H9 (cell line): ENCODE data around the gene TET2. TPM values are rescaled to one million over a fixed set of nuclear protein-coding genes. Genes with fewer than 3 reads are reported as not detected.

Source experiments
- DNase-seq: peaks from one replicate; pipeline ENCODE4 v3.0.0-alpha.2; 2017
- H2AFZ ChIP-seq: one replicate; pipeline ENCODE4 v1.6.1; 2013; ENCODE audit warnings: mild to moderate bottlenecking, low read length, control low read depth, moderate library complexity
- H2AK5ac ChIP-seq: 2 replicates; pipeline ENCODE4 v1.6.1; 2013; ENCODE audit warnings: low read length, control low read depth, mixed read lengths; ENCODE audit not compliant: insufficient read length
- H2BK120ac ChIP-seq: one replicate; pipeline ENCODE4 v1.6.1; 2013; ENCODE audit warnings: low read depth, mild to moderate bottlenecking, low read length, control low read depth, inconsistent platforms; ENCODE audit not compliant: poor library complexity, severe bottlenecking
- H2BK12ac ChIP-seq: 2 replicates; pipeline ENCODE4 v1.6.1; 2013; ENCODE audit warnings: low read length, control low read depth, mixed read lengths, low read depth; ENCODE audit not compliant: insufficient read length
- H2BK15ac ChIP-seq: 2 replicates; pipeline ENCODE4 v1.6.1; 2013; ENCODE audit warnings: low read depth, low read length, control low read depth
- H2BK20ac ChIP-seq: one replicate; pipeline ENCODE4 v1.6.1; 2013; ENCODE audit warnings: low read depth, mild to moderate bottlenecking, low read length, control low read depth, inconsistent platforms; ENCODE audit not compliant: poor library complexity, severe bottlenecking
- H2BK5ac ChIP-seq: 2 replicates; pipeline ENCODE4 v1.6.1; 2013; ENCODE audit warnings: low read length, control low read depth, mixed read lengths; ENCODE audit not compliant: insufficient read length
- H3K14ac ChIP-seq: 2 replicates; pipeline ENCODE4 v1.6.1; 2013; ENCODE audit warnings: low read length, control low read depth; ENCODE audit not compliant: insufficient read depth
- H3K18ac ChIP-seq: 2 replicates; pipeline ENCODE4 v1.6.1; 2013; ENCODE audit warnings: low read depth, mild to moderate bottlenecking, mixed read lengths, low read length, control low read depth; ENCODE audit not compliant: insufficient read length
- H3K23ac ChIP-seq: 2 replicates; pipeline ENCODE4 v1.6.1; 2013; ENCODE audit warnings: low read length, control low read depth, mixed read lengths, low read depth; ENCODE audit not compliant: insufficient read length
- H3K23me2 ChIP-seq: 2 replicates; pipeline ENCODE4 v1.6.1; 2013; ENCODE audit warnings: low read depth, mild to moderate bottlenecking, mixed read lengths, low read length, control low read depth; ENCODE audit not compliant: insufficient read length, poor library complexity, severe bottlenecking
- H3K27ac ChIP-seq: 2 replicates; pipeline ENCODE4 v1.5.1; 2013; ENCODE audit warnings: low read length, control low read depth, mixed read lengths, low read depth; ENCODE audit not compliant: insufficient read length
- H3K27me3 ChIP-seq: 2 replicates; pipeline ENCODE4 v1.6.1; 2013; ENCODE audit warnings: low read length, control low read depth, inconsistent platforms; ENCODE audit not compliant: insufficient read depth
- H3K4ac ChIP-seq: 2 replicates; pipeline ENCODE4 v1.6.1; 2013; ENCODE audit warnings: low read depth, mild to moderate bottlenecking, control low read depth, inconsistent platforms, low read length, moderate library complexity
- H3K4me1 ChIP-seq: 2 replicates; pipeline ENCODE4 v1.6.1; 2013; ENCODE audit warnings: low read length, control low read depth, inconsistent platforms; ENCODE audit not compliant: insufficient read depth
- H3K4me2 ChIP-seq: 2 replicates; pipeline ENCODE4 v1.6.1; 2013; ENCODE audit warnings: low read length, control low read depth, mixed read lengths; ENCODE audit not compliant: insufficient read length, insufficient read depth
- H3K56ac ChIP-seq: 2 replicates; pipeline ENCODE4 v1.6.1; 2013; ENCODE audit warnings: low read depth, mild to moderate bottlenecking, mixed read lengths, low read length, control low read depth; ENCODE audit not compliant: insufficient read length
- H3K79me1 ChIP-seq: 2 replicates; pipeline ENCODE4 v1.6.1; 2013; ENCODE audit warnings: low read depth, mild to moderate bottlenecking, moderate library complexity, low read length, control low read depth, inconsistent platforms; ENCODE audit not compliant: insufficient read depth, poor library complexity, severe bottlenecking
- H3K79me2 ChIP-seq: 2 replicates; pipeline ENCODE4 v1.6.1; 2013; ENCODE audit warnings: low read length, control low read depth, inconsistent platforms; ENCODE audit not compliant: insufficient read depth
- H3K9ac ChIP-seq: 2 replicates; pipeline ENCODE4 v1.6.1; 2013; ENCODE audit warnings: low read length, control low read depth, mixed read lengths; ENCODE audit not compliant: insufficient read length; ENCODE audit errors: extremely low read depth
- H3K9me3 ChIP-seq: one replicate; pipeline ENCODE4 v1.6.1; 2013; ENCODE audit warnings: low read depth, low read length, inconsistent platforms; ENCODE audit not compliant: control insufficient read depth
- H3T11ph ChIP-seq: one replicate; pipeline ENCODE4 v1.6.1; 2013; ENCODE audit warnings: mild to moderate bottlenecking, low read length, control low read depth, inconsistent platforms
- H4K20me1 ChIP-seq: one replicate; pipeline ENCODE4 v1.6.1; 2013; ENCODE audit not compliant: control insufficient read depth, insufficient read length, insufficient read depth
- H4K5ac ChIP-seq: 2 replicates; pipeline ENCODE4 v1.6.1; 2013; ENCODE audit warnings: low read depth, mild to moderate bottlenecking, mixed read lengths, low read length, control low read depth; ENCODE audit not compliant: insufficient read length
- H4K8ac ChIP-seq: replicated peaks from 2 replicates; pipeline ENCODE4 v1.6.1; 2013; ENCODE audit warnings: low read length, control low read depth, mixed read lengths, low read depth; ENCODE audit not compliant: insufficient read length
- H4K91ac ChIP-seq: 2 replicates; pipeline ENCODE4 v1.6.1; 2013; ENCODE audit warnings: low read depth, mild to moderate bottlenecking, moderate library complexity, mixed read lengths, low read length, control low read depth; ENCODE audit not compliant: insufficient read length
- H3K27ac Mint-ChIP-seq, 3 experiments: 2 replicates in 2 of 3; 3 replicates in 1 of 3; pipeline ENCODE4 v1.8.0; 2020 to 2021; ENCODE audit warnings: mixed read lengths in 3 of 3, mild to moderate bottlenecking in 1 of 3, moderate library complexity in 1 of 3
- H3K27me3 Mint-ChIP-seq: 2 replicates; pipeline ENCODE4 v1.8.0; 2021; ENCODE audit warnings: low read depth, mild to moderate bottlenecking, moderate library complexity, mixed read lengths
- H3K36me3 Mint-ChIP-seq, 3 experiments: 2 replicates in 2 of 3; 3 replicates in 1 of 3; pipeline ENCODE4 v1.8.0; 2020 to 2021; ENCODE audit warnings: low read depth in 3 of 3, mixed read lengths in 3 of 3; ENCODE audit not compliant: insufficient read depth in 1 of 3
- H3K4me1 Mint-ChIP-seq, 2 experiments: 2 replicates each; pipeline ENCODE4 v1.8.0; 2020; ENCODE audit warnings: mixed read lengths in 2 of 2
- H3K4me3 Mint-ChIP-seq, 2 experiments: 2 replicates in 1 of 2; 3 replicates in 1 of 2; pipeline ENCODE4 v1.8.0; 2020 to 2021; ENCODE audit warnings: mild to moderate bottlenecking in 2 of 2, mixed read lengths in 2 of 2, moderate library complexity in 1 of 2
- H3K9me3 Mint-ChIP-seq, 2 experiments: 2 replicates in 1 of 2; 3 replicates in 1 of 2; pipeline ENCODE4 v1.8.0; 2020; ENCODE audit warnings: mild to moderate bottlenecking in 2 of 2, mixed read lengths in 2 of 2, moderate library complexity in 1 of 2
- CTCF ChIP-seq: fragments of 200-600 bp; sonication (generic); conservative IDR thresholded peaks from 3 replicates; pipeline ENCODE4 v1.8.0; 2021; ENCODE audit warnings: antibody characterized with exemption, mild to moderate bottlenecking
- WGBS: extraction: QIAGEN DNeasy Blood & Tissue Kit; methylation state at CpG from one replicate; pipeline ENCODE4 v1.1.7; 2013; ENCODE audit warnings: missing lambda C conversion rate, low lambda C conversion rate, mixed read lengths; ENCODE audit not compliant: insufficient read length; ENCODE audit errors: extremely low coverage; 5-methylcytosine and 5-hydroxymethylcytosine counted together
- total RNA-seq: library from RNA; stranded (reverse); gene quantifications from 2 replicates; pipeline ENCODE4 v1.2.1, GENCODE V29; 2021

The TET2 gene
- total RNA-seq, 1 experiment from 2014 or later: 3.1 TPM

GRCh38 chr4:105305019-105305836 is 158.6 kb downstream of the TET2 start:
- no CpG with 5 or more reads among the region's 5 CpGs for WGBS
- Histone ChIP-seq H3K23ac (no peak overlapping the region), H3K4ac (no peak overlapping the region), H2BK12ac (no peak overlapping the region), H3K4me1 (no peaks in the 10 kb centered on the region), H2BK120ac (no peak overlapping the region), H3K14ac (no peak overlapping the region), H3T11ph (no peak overlapping the region), H3K79me1 (no peaks in the 10 kb centered on the region), H3K79me2 (no peaks in the 10 kb centered on the region), H3K27me3 (no peaks in the 10 kb centered on the region; the same call in 1 of the 2 replicates), H2BK15ac (no peak overlapping the region), H3K4me2 (no peak overlapping the region), H2AFZ (no peak overlapping the region), H3K9ac (no peak overlapping the region), H4K20me1 (no peaks in the 10 kb centered on the region), H4K5ac (no peak overlapping the region), H3K56ac (no peak overlapping the region), H3K23me2 (no peaks in the 10 kb centered on the region), H2BK20ac (no peak overlapping the region), H4K8ac (no peak overlapping the region), H2BK5ac (no peak overlapping the region), H4K91ac (no peak overlapping the region), H3K18ac (no peak overlapping the region), H3K27ac (no peak overlapping the region), H3K9me3 (no peaks in the 10 kb centered on the region), H2AK5ac (no peak overlapping the region)
- H3K27ac Mint-ChIP-seq: no peak overlapping the region
- peaks cover 25 to 29% of the 10 kb centered on the region in 2 experiments; a peak in 4 of 5 replicates for H3K9me3 Mint-ChIP-seq
- no peak for DNase-seq
- H3K27me3 Mint-ChIP-seq: no peaks in the 10 kb centered on the region; the same call in 1 of the 2 replicates
- peaks cover 2 to 4% (median 3%) of the 10 kb centered on the region in 3 experiments; a peak in 3 of 7 replicates for H3K36me3 Mint-ChIP-seq
- TF ChIP-seq CTCF: no peak
- H3K4me1 Mint-ChIP-seq: no peaks in the 10 kb centered on the region
- no peak overlapping the region for H3K4me3 Mint-ChIP-seq
